Testis (tissue), 2 donors: ENCODE results near the gene LIMA1.

Experiments
- POLR2A ChIP-seq: fragments of 450-650 bp; IDR thresholded peaks from one replicate; pipeline ENCODE4 v1.6.1; 2017; ENCODE audit warnings: antibody characterized with exemption, mild to moderate bottlenecking, moderate library complexity
- TF ChIP-seq, protein P1 (sequence below), 3 experiments: fragments of 450-650 bp in 2 of 3; fragments of 200-600 bp in 1 of 3; sonication (generic) in 1 of 3; IDR thresholded peaks; one replicate each; pipeline ENCODE4 v1.5.1; 2016 to 2019; ENCODE audit warnings: antibody characterized with exemption in 3 of 3, mild to moderate bottlenecking in 2 of 3, moderate library complexity in 1 of 3

DNA sequence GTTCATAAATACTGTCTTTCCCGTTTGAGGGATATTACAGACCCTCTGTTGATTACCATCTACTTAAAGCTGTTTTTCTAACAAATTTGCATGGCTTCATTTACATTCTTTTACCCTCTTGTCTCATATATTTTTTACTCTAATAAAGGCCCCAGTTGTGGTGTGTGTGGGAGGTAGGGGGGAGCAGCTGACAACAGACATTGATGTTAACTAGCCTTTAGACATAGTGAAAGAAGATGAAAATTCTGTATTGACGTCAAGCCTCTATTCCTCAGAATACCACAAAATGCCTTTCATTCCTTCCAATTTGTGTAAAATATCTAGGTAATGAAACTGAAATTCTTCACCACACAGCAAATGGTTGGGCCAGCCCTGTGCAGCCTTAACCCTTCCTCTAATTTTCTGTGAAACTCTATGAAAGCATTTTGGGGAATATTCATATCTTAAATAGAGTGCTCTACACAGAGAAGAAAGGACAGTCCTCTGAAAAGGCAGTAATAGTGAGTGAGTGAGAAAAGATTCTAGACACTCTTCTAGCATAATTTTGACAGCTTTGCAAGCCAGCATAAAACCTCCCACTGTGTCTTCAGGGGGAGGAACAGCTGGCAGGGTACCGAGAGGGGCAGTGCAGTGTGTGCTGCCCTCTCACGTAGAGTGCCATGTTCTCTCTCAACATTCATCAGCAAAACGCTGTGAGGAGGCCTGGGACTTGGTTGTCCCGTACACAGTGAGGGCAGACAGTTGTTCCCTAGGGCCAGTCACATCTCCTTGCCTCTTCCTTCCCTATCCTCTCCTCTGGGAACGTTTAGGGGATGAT is 96.0 kb downstream of the LIMA1 start:
- TF ChIP-seq, protein P1, sequence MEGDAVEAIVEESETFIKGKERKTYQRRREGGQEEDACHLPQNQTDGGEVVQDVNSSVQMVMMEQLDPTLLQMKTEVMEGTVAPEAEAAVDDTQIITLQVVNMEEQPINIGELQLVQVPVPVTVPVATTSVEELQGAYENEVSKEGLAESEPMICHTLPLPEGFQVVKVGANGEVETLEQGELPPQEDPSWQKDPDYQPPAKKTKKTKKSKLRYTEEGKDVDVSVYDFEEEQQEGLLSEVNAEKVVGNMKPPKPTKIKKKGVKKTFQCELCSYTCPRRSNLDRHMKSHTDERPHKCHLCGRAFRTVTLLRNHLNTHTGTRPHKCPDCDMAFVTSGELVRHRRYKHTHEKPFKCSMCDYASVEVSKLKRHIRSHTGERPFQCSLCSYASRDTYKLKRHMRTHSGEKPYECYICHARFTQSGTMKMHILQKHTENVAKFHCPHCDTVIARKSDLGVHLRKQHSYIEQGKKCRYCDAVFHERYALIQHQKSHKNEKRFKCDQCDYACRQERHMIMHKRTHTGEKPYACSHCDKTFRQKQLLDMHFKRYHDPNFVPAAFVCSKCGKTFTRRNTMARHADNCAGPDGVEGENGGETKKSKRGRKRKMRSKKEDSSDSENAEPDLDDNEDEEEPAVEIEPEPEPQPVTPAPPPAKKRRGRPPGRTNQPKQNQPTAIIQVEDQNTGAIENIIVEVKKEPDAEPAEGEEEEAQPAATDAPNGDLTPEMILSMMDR (IDR thresholded peaks at IDR 0.05) = no peak
- TF ChIP-seq POLR2A = no peak
